Stimulated activated CD8-positive, alpha-beta memory T cell treated with anti-CD3 and anti-CD28 coated beads, Interleukin-7, amount 100 ng/mL, for 4 hours (primary cell): ENCODE data around the gene BDKRB2.

Experiments used
- DNase-seq, 2 donors: peaks; one replicate each; pipeline ENCODE4 v3.0.0-alpha.2; 2020; ENCODE audit warnings: low read depth in 2 of 2

Gene BDKRB2

GRCh38 chr14:96270565-96271420 lies 66.2 kb downstream of the BDKRB2 start:
- no peak for DNase-seq

- no peak for DNase-seq
Measured at GRCh38 chr14:96271421-96271762, 66.8 kb downstream of the BDKRB2 start.

GRCh38 chr14:96272777-96273473 lies 68.3 kb downstream of the BDKRB2 start:
- DNase-seq, result no peak

GRCh38 chr14:96273629-96274028 lies 69.0 kb downstream of the BDKRB2 start:
- DNase-seq, result no peak

GRCh38 chr14:96274122-96274521 lies 69.5 kb downstream of the BDKRB2 start:
- DNase-seq, result no peak

- no peak for DNase-seq
Measured at GRCh38 chr14:96274543-96274942, 69.9 kb downstream of the BDKRB2 start.

GRCh38 chr14:96275177-96276112 lies 70.8 kb downstream of the BDKRB2 start:
- peak; percentile 17 to 21 for DNase-seq

- DNase-seq, result no peak
Measured at GRCh38 chr14:96277890-96278289, 73.3 kb downstream of the BDKRB2 start.

- no peak for DNase-seq
Measured at GRCh38 chr14:96279564-96279963, 74.9 kb downstream of the BDKRB2 start.

GRCh38 chr14:96280104-96280503 lies 75.5 kb downstream of the BDKRB2 start:
- DNase-seq, result no peak

GRCh38 chr14:96281486-96281885 lies 76.8 kb downstream of the BDKRB2 start:
- no peak for DNase-seq

GRCh38 chr14:96284008-96284407 lies 79.4 kb downstream of the BDKRB2 start:
- DNase-seq, result no peak

- no peak for DNase-seq
Measured at GRCh38 chr14:96284430-96284829, 79.8 kb downstream of the BDKRB2 start.

GRCh38 chr14:96285667-96286066 lies 81.0 kb downstream of the BDKRB2 start:
- DNase-seq, result no peak

GRCh38 chr14:96286251-96286650 lies 81.6 kb downstream of the BDKRB2 start:
- DNase-seq, result no peak

- DNase-seq, result no peak
Measured at GRCh38 chr14:96287856-96288255, 83.2 kb downstream of the BDKRB2 start.
